Measurements from ENCODE around the gene PLXDC2. TPM values are rescaled to one million over a fixed set of nuclear protein-coding genes. Genes with fewer than 3 reads are reported as not detected.

PLXDC2 gene
- total RNA-seq, 1 donor from 2014 or later: 129 TPM

- Histone ChIP-seq H3K27me3 (no peaks in the 10 kb centered on the region), H3K9me3 (no peaks in the 10 kb centered on the region), H3K36me3 (no peaks in the 10 kb centered on the region), H3K27ac (no peak overlapping the region), H3K4me3 (no peak overlapping the region), H3K4me1 (no peaks in the 10 kb centered on the region)
- intact Hi-C loops (cut with DNase I): no loop called here
- TF ChIP-seq CTCF (IDR thresholded peaks at IDR 0.05): no peak
- DNase-seq (no peak), ATAC-seq (no peak)
These were observed 43.9 kb downstream of the PLXDC2 start for GRCh38 chr10:19860107-19860506.

GRCh38 chr10:19862811-19863515 is 46.7 kb downstream of the PLXDC2 start:
- no peak for TF ChIP-seq CTCF (IDR thresholded peaks at IDR 0.05)
- DNase-seq: no peak
- no peak for ATAC-seq
- no peaks in the 10 kb centered on the region for H3K4me1 ChIP-seq
- H3K4me3 ChIP-seq: no peak overlapping the region
- no peak overlapping the region for H3K27ac ChIP-seq
- no peaks in the 10 kb centered on the region for H3K36me3 ChIP-seq
- H3K27me3 ChIP-seq: no peaks in the 10 kb centered on the region
- H3K9me3 ChIP-seq: no peaks in the 10 kb centered on the region
- intact Hi-C loops (cut with DNase I): no loop called here

- Histone ChIP-seq H3K27me3 (no peaks in the 10 kb centered on the region), H3K4me3 (no peak overlapping the region), H3K27ac (no peak overlapping the region), H3K4me1 (no peaks in the 10 kb centered on the region), H3K9me3 (no peaks in the 10 kb centered on the region), H3K36me3 (no peaks in the 10 kb centered on the region)
- intact Hi-C loops (cut with DNase I): no loop called here
- no peak for TF ChIP-seq CTCF (IDR thresholded peaks at IDR 0.05)
- DNase-seq: no peak
- peak; percentile 26 for ATAC-seq
These were observed 49.4 kb downstream of the PLXDC2 start for GRCh38 chr10:19865676-19866075.

GRCh38 chr10:19869370-19869769 is 53.1 kb downstream of the PLXDC2 start:
- no peak for TF ChIP-seq CTCF (IDR thresholded peaks at IDR 0.05)
- Histone ChIP-seq H3K27ac (no peak overlapping the region), H3K4me1 (peaks cover 8% of the 10 kb centered on the region), H3K27me3 (no peaks in the 10 kb centered on the region), H3K4me3 (no peak overlapping the region), H3K36me3 (no peaks in the 10 kb centered on the region), H3K9me3 (no peaks in the 10 kb centered on the region)
- intact Hi-C loops (cut with DNase I): no loop called here
- DNase-seq: no peak
- no peak for ATAC-seq

GRCh38 chr10:19872504-19873271 is 56.5 kb downstream of the PLXDC2 start:
- ATAC-seq (no peak), DNase-seq (no peak)
- no peak for TF ChIP-seq CTCF (IDR thresholded peaks at IDR 0.05)
- H3K27ac ChIP-seq: no peak overlapping the region
- no peaks in the 10 kb centered on the region for H3K27me3 ChIP-seq
- intact Hi-C loops (cut with DNase I): no loop called here
- H3K9me3 ChIP-seq: no peaks in the 10 kb centered on the region
- H3K4me1 ChIP-seq: peaks cover 15% of the 10 kb centered on the region
- H3K4me3 ChIP-seq: no peak overlapping the region
- no peaks in the 10 kb centered on the region for H3K36me3 ChIP-seq

Data from upper lobe of right lung (tissue), 1 donor.